Fibroblast of villous mesenchyme (primary cell): Measurements from ENCODE around the gene CEL. TPM values are rescaled to one million over a fixed set of nuclear protein-coding genes. Genes with fewer than 3 reads are reported as not detected.

Experiments
- DNase-seq: peaks from one replicate; pipeline ENCODE4 v3.0.0-alpha.2; 2010; ENCODE audit warnings: low read depth
- H3K4me3 ChIP-seq: 2 replicates; pipeline ENCODE4 v1.5.1; 2011; ENCODE audit warnings: low read depth, mild to moderate bottlenecking, low read length
- total RNA-seq: library from RNA; depleted of rRNA; stranded (reverse); fragments of >200 nt; gene quantifications from 2 replicates; pipeline ENCODE4 v1.2.3, GENCODE V29; 2012
- TF ChIP-seq, protein P1 (sequence below): IDR thresholded peaks from 2 replicates; pipeline ENCODE4 v1.5.1; 2012; ENCODE audit warnings: low read depth, mild to moderate bottlenecking, low read length; ENCODE audit not compliant: insufficient read depth

Gene CEL
- total RNA-seq, 1 donor = under 0.01 TPM

- TF ChIP-seq, protein P1, sequence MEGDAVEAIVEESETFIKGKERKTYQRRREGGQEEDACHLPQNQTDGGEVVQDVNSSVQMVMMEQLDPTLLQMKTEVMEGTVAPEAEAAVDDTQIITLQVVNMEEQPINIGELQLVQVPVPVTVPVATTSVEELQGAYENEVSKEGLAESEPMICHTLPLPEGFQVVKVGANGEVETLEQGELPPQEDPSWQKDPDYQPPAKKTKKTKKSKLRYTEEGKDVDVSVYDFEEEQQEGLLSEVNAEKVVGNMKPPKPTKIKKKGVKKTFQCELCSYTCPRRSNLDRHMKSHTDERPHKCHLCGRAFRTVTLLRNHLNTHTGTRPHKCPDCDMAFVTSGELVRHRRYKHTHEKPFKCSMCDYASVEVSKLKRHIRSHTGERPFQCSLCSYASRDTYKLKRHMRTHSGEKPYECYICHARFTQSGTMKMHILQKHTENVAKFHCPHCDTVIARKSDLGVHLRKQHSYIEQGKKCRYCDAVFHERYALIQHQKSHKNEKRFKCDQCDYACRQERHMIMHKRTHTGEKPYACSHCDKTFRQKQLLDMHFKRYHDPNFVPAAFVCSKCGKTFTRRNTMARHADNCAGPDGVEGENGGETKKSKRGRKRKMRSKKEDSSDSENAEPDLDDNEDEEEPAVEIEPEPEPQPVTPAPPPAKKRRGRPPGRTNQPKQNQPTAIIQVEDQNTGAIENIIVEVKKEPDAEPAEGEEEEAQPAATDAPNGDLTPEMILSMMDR = no peak
- H3K4me3 ChIP-seq = no peak overlapping the region
- DNase-seq = no peak
These were observed 15.4 kb upstream of the CEL start for GRCh38 chr9:133046196-133046899.

GRCh38 chr9:133046900-133047295 lies 14.9 kb upstream of the CEL start:
- H3K4me3 ChIP-seq = no peak overlapping the region
- TF ChIP-seq, protein P1 = no peak
- DNase-seq = no peak

DNA sequence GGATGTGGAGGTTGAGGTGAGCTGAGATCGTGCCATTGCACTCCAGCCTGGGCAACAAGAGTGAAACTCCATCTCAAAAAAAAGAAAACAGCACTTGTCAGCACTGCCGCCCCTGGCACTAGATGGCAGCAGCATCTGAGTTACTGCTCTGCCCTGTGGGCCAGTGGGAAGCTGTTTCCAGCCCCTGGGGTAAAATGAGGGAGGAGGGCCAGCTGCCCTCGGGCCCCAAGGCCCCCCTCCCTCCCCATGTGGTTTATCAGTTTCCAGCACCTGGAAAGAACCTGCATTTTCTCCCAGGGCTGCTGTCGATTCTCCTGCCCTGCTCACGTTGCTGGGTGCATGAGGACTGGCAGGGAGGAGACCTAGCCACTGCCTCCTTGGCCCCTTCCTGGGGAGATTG lies 13.2 kb upstream of the CEL start:
- no peak overlapping the region for H3K4me3 ChIP-seq
- DNase-seq = peak; percentile 24
- TF ChIP-seq, protein P1 = peak; percentile 46

DNA sequence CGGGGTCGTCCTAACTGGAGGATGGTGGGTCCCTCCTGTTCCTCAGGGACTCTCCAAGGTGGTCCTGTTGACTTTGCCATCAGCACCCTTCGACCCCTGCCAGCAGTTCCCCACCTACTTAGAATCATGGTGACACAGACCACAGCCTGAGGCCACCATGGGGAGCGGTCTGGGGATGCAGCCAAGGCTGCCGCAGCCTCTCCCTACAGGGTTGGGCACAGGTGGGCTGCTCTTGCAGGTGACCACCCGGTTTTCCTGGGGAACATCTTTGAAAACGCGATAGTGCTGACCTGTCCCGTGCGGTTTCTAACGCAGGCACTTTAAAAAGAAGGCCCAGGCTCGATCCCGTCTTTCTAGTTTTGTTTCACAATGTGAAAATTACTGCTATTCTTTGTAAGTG lies 12.7 kb upstream of the CEL start:
- DNase-seq = no peak
- no peak overlapping the region for H3K4me3 ChIP-seq
- TF ChIP-seq, protein P1 = no peak

DNA sequence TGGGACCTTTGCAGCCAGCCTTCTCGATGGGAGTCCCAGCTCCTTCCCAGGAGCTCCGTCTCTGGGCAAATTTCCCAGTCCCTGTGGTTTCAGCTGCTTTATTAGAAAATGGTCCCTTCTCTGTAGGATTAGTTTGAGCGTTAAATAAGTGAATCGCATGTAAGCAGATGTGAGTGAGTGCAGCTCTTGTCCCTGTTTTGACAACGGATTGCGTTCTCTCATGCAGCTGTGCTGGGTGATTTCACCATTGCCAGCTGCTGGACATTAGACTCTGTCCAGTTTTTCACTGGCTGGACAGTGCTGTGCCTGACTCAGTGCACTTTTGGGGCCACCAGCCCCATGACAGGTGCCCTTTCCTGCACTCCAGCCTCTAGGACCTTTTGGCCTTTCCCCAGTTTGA lies 11.6 kb upstream of the CEL start:
- TF ChIP-seq, protein P1 = no peak
- peak; percentile 60 for DNase-seq
- H3K4me3 ChIP-seq = no peak overlapping the region

- H3K4me3 ChIP-seq = no peak overlapping the region
- TF ChIP-seq, protein P1 = no peak
- DNase-seq = no peak
These were observed 11.0 kb upstream of the CEL start for GRCh38 chr9:133050781-133051180.
